H1 (cell line): ENCODE measurements around the gene FGF11.

Source experiments
- CEBPB ChIP-seq: IDR thresholded peaks from 2 replicates; pipeline ENCODE4 v1.6.1; 2012; ENCODE audit warnings: low read depth, low read length
- CREB1 ChIP-seq: IDR thresholded peaks from 2 replicates; pipeline ENCODE4 v1.6.1; 2012; ENCODE audit warnings: inconsistent platforms
- EZH2 ChIP-seq: fragments of 200-600 bp; sonication (generic); IDR thresholded peaks from 2 replicates; pipeline ENCODE4 v1.7.1; 2012; ENCODE audit warnings: low read depth, mild to moderate bottlenecking, moderate library complexity, low read length, inconsistent platforms; ENCODE audit not compliant: severe bottlenecking
- GABPA ChIP-seq: IDR thresholded peaks from 2 replicates; pipeline ENCODE4 v1.6.1; 2011; ENCODE audit warnings: mild to moderate bottlenecking, low read length, moderate library complexity, borderline replicate concordance; ENCODE audit not compliant: insufficient read depth
- POLR2A ChIP-seq, 2 experiments: IDR thresholded peaks; 1 replicate in 1 of 2; 2 replicates in 1 of 2; pipeline ENCODE4 v1.6.1; 2011; ENCODE audit warnings: low read depth in 2 of 2, low read length in 2 of 2, mild to moderate bottlenecking in 2 of 2; ENCODE audit errors: control extremely low read depth in 1 of 2
- POLR2AphosphoS5 ChIP-seq: IDR thresholded peaks from 2 replicates; pipeline ENCODE4 v1.6.1; 2011; ENCODE audit warnings: low read depth, low read length
- POU5F1 ChIP-seq: IDR thresholded peaks from 2 replicates; pipeline ENCODE4 v1.6.1; 2011; ENCODE audit warnings: low read depth, mild to moderate bottlenecking, low read length, moderate library complexity
- ZNF274 ChIP-seq: IDR thresholded peaks from 2 replicates; pipeline ENCODE4 v1.7.0; 2012; ENCODE audit warnings: low read length, borderline replicate concordance; ENCODE audit errors: extremely low read depth
- TF ChIP-seq, protein P1 (sequence below), 3 experiments: IDR thresholded peaks; 1 replicate in 2 of 3; 2 replicates in 1 of 3; pipeline versions ENCODE4 v1.5.1 to v1.6.1; 2011; ENCODE audit warnings: low read length in 3 of 3, mild to moderate bottlenecking in 3 of 3, inconsistent platforms in 2 of 3, low read depth in 1 of 3, moderate library complexity in 1 of 3; ENCODE audit not compliant: insufficient read depth in 1 of 3; ENCODE audit errors: control extremely low read depth in 1 of 3
- TF ChIP-seq, protein P2 (sequence below): IDR thresholded peaks from 2 replicates; pipeline ENCODE4 v1.6.1; 2012; ENCODE audit warnings: inconsistent platforms

DNA sequence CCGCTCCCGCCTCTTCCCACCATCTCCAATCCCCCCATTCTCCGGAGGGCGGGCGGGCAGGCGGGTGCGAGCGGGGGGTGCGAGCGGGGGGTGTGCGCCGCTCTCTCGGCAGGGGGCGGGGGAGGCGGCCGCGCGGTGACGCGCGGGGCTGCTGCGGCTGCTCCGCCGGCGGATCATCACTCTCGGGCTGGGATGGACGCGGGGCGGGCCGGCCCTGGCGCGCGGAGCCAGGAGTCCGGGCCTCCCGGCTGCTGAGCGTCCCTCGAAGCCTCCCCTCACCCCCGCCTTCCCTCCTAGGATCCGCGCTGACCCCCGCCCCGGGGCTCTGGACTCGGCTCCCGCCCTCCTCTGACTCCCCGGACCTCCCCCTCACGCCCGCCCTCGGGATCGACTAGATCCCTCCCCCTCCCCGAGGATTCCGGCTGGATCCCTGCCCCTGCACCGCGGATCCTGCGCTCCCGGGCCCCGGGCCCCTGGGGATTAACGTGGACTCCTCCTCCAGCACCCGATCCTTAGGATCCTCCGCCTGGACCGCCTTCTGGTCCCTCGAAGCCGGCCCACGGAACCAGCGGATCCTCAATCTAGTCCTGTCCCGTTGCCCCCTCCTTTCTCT, 34.5 kb upstream of the FGF11 start:
- TF ChIP-seq POLR2AphosphoS5 (no peak), CREB1 (no peak), ZNF274 (no peak), GABPA (no peak), POU5F1 (no peak), CEBPB (no peak), EZH2 (no peak), POLR2A (IDR thresholded peaks at IDR 0.05; ENCODE audit: control extremely low read depth in 1 of 2, low read depth in 2 of 2, low read length in 2 of 2) (no peak)
- TF ChIP-seq, protein P1, sequence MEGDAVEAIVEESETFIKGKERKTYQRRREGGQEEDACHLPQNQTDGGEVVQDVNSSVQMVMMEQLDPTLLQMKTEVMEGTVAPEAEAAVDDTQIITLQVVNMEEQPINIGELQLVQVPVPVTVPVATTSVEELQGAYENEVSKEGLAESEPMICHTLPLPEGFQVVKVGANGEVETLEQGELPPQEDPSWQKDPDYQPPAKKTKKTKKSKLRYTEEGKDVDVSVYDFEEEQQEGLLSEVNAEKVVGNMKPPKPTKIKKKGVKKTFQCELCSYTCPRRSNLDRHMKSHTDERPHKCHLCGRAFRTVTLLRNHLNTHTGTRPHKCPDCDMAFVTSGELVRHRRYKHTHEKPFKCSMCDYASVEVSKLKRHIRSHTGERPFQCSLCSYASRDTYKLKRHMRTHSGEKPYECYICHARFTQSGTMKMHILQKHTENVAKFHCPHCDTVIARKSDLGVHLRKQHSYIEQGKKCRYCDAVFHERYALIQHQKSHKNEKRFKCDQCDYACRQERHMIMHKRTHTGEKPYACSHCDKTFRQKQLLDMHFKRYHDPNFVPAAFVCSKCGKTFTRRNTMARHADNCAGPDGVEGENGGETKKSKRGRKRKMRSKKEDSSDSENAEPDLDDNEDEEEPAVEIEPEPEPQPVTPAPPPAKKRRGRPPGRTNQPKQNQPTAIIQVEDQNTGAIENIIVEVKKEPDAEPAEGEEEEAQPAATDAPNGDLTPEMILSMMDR (IDR thresholded peaks at IDR 0.05; ENCODE audit: control extremely low read depth in 1 of 3, insufficient read depth in 1 of 3, low read depth in 1 of 3, low read length in 3 of 3) = no peak
- TF ChIP-seq, protein P2, sequence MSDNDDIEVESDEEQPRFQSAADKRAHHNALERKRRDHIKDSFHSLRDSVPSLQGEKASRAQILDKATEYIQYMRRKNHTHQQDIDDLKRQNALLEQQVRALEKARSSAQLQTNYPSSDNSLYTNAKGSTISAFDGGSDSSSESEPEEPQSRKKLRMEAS = no peak
